ENCODE data around the gene RAP1A. TPM values are rescaled to one million over a fixed set of nuclear protein-coding genes. Genes with fewer than 3 reads are reported as not detected.
"Not testable (repeated sequence)": the region's sequence is repeated elsewhere in the genome, so short reads cannot be mapped to it uniquely, and the experiment has no call there.

The RAP1A gene
- total and polyA plus RNA-seq, 11 donors: 52.6 to 134 (median 99.1) TPM

- Histone ChIP-seq H3K36me3 (no peaks in the 10 kb centered on the region), H3K27ac (peak overlapping the region in 1 of 12 donors; percentile 59), H3K4me1 (peaks cover 0 to 57% (median 3%) of the 10 kb centered on the region in 12 donors), H3K4me3 (no peak overlapping the region), H3K9me3 (no peaks in the 10 kb centered on the region), H3K27me3 (no peaks in the 10 kb centered on the region)
- DNase-seq (no peak), ATAC-seq (no peak)
- intact Hi-C loops (cut with DNase I): no loop called here
- TF ChIP-seq CTCF (IDR thresholded peaks at IDR 0.05) (no peak), POLR2A (IDR thresholded peaks at IDR 0.05) (no peak)
Observed at GRCh38 chr1:111602302-111602701, 17.3 kb upstream of the RAP1A start.

GRCh38 chr1:111602974-111603373, 16.6 kb upstream of the RAP1A start:
- no peaks in the 10 kb centered on the region for H3K9me3 ChIP-seq
- DNase-seq: no peak
- WGBS, 4 donors: 53 to 75% (median 66%) methylated on average over 4 of the region's 4 CpGs
- TF ChIP-seq POLR2A (IDR thresholded peaks at IDR 0.05): no peak
- no peak for TF ChIP-seq CTCF (IDR thresholded peaks at IDR 0.05)
- H3K36me3 ChIP-seq: no peaks in the 10 kb centered on the region
- H3K27me3 ChIP-seq: no peaks in the 10 kb centered on the region
- intact Hi-C loops (cut with DNase I): no loop called here
- H3K4me1 ChIP-seq: peaks cover 0 to 52% (median 3%) of the 10 kb centered on the region in 12 donors
- no peak for ATAC-seq
- peak overlapping the region in 2 of 12 donors; percentile 59 to 73 for H3K27ac ChIP-seq
- no peak overlapping the region for H3K4me3 ChIP-seq

- whole genome bisulfite sequencing, 4 donors: 80 to 84% (median 82%) methylated on average over 4 of the region's 4 CpGs
- Histone ChIP-seq H3K4me1 (peaks cover 0 to 49% (median 3%) of the 10 kb centered on the region in 12 donors), H3K36me3 (no peaks in the 10 kb centered on the region), H3K9me3 (no peaks in the 10 kb centered on the region), H3K27me3 (no peaks in the 10 kb centered on the region), H3K4me3 (no peak overlapping the region), H3K27ac (peak overlapping the region in 2 of 12 donors; percentile 62 to 73)
- ATAC-seq (peak in 3 of 4 donors; percentile 24 to 47 (median 44)), DNase-seq (peak in 1 of 5 donors; percentile 34)
- no peak for TF ChIP-seq POLR2A (IDR thresholded peaks at IDR 0.05)
- intact Hi-C loops (cut with DNase I): no loop called here
Observed at GRCh38 chr1:111603979-111604378, 15.6 kb upstream of the RAP1A start.

GRCh38 chr1:111604931-111605330, 14.7 kb upstream of the RAP1A start:
- Histone ChIP-seq H3K4me3 (no peak overlapping the region), H3K27me3 (no peaks in the 10 kb centered on the region), H3K27ac (peak overlapping the region in 2 of 12 donors; percentile 62 to 73), H3K36me3 (no peaks in the 10 kb centered on the region), H3K9me3 (no peaks in the 10 kb centered on the region), H3K4me1 (peaks cover 0 to 49% (median 3%) of the 10 kb centered on the region in 12 donors)
- 84 to 94% (median 90%) methylated on average over 3 of the region's 3 CpGs for WGBS, 4 donors
- ATAC-seq (no peak), DNase-seq (no peak)
- TF ChIP-seq POLR2A (IDR thresholded peaks at IDR 0.05) (no peak), CTCF (IDR thresholded peaks at IDR 0.05) (no peak)
- intact Hi-C loops (cut with DNase I): no loop called here

GRCh38 chr1:111605576-111605975, 14.0 kb upstream of the RAP1A start:
- peak in 3 of 4 donors; percentile 75 to 90 (median 89) for ATAC-seq
- Histone ChIP-seq H3K4me1 (peaks cover 0 to 46% (median 3%) of the 10 kb centered on the region in 12 donors), H3K27ac (peak overlapping the region in 4 of 12 donors; percentile 24 to 73 (median 56)), H3K27me3 (no peaks in the 10 kb centered on the region), H3K9me3 (no peaks in the 10 kb centered on the region), H3K4me3 (no peak overlapping the region), H3K36me3 (no peaks in the 10 kb centered on the region)
- peak in 2 of 5 donors; percentile 60 to 78 for DNase-seq
- intact Hi-C loops (cut with DNase I): no loop called here
- TF ChIP-seq POLR2A (IDR thresholded peaks at IDR 0.05): no peak
- no peak for TF ChIP-seq CTCF (IDR thresholded peaks at IDR 0.05)

- Histone ChIP-seq H3K4me1 (peaks cover 0 to 45% (median 3%) of the 10 kb centered on the region in 12 donors), H3K27ac (peak overlapping the region in 2 of 12 donors; percentile 51 to 73)
- H3K4me3 ChIP-seq; H3K36me3 ChIP-seq; H3K9me3 ChIP-seq; intact Hi-C loops (cut with DNase I); H3K27me3 ChIP-seq: not testable (repeated sequence)
- peak in 2 of 5 donors; percentile 36 to 38 for DNase-seq
- ATAC-seq: peak; percentile 41 to 55 (median 44)
- 68 to 76% (median 73%) methylated on average over 6 to 8 of the region's 8 CpGs for WGBS, 4 donors
Observed at GRCh38 chr1:111606457-111607215, 13.0 kb upstream of the RAP1A start.

- H3K36me3 ChIP-seq; H3K27me3 ChIP-seq; intact Hi-C loops (cut with DNase I); H3K9me3 ChIP-seq; ATAC-seq; DNase-seq; H3K4me3 ChIP-seq: not testable (repeated sequence)
- 88 to 96% (median 95%) methylated on average over 11 to 23 of the region's 24 CpGs for WGBS, 4 donors
- H3K4me1 ChIP-seq: peaks cover 0 to 27% (median 4%) of the 10 kb centered on the region in 12 donors
- peak overlapping the region in 1 of 12 donors; percentile 75 for H3K27ac ChIP-seq
Observed at GRCh38 chr1:111608528-111608927, 11.1 kb upstream of the RAP1A start.
